Neural cell (in vitro differentiated cells): ENCODE data around the gene UTP14C. TPM values are rescaled to one million over a fixed set of nuclear protein-coding genes. Genes with fewer than 3 reads are reported as not detected.

Experiments
- H2AFZ ChIP-seq: fragments of 200-600, 300-800 bp; sonication (generic), shearing (Covaris generic); 2 replicates; pipeline ENCODE4 v1.6.0; 2014; ENCODE audit warnings: low read depth, mild to moderate bottlenecking, antibody characterized with exemption, low read length, moderate library complexity
- H3F3A ChIP-seq: fragments of 200-600 bp; shearing (Covaris generic); 2 replicates; pipeline ENCODE4 v1.6.1; 2016; ENCODE audit warnings: mild to moderate bottlenecking, moderate library complexity, mixed read lengths, antibody characterized with exemption, low read length; ENCODE audit not compliant: insufficient read depth, poor library complexity, severe bottlenecking
- H3K27ac ChIP-seq: fragments of 200-600, 300-800 bp; sonication (generic), shearing (Covaris generic); 2 replicates; pipeline ENCODE4 v1.5.1; 2014; ENCODE audit warnings: mild to moderate bottlenecking, low read length, moderate library complexity
- H3K27me3 ChIP-seq: fragments of 300-800, 200-600 bp; sonication (generic), shearing (Covaris generic); 2 replicates; pipeline ENCODE4 v1.6.0; 2014; ENCODE audit warnings: mild to moderate bottlenecking, low read depth, low read length, moderate library complexity; ENCODE audit not compliant: insufficient read depth
- H3K36me3 ChIP-seq: fragments of 300-800, 200-600 bp; sonication (generic), shearing (Covaris generic); 2 replicates; pipeline ENCODE4 v1.5.1; 2014; ENCODE audit warnings: mild to moderate bottlenecking, antibody characterized with exemption, low read length, moderate library complexity; ENCODE audit not compliant: insufficient read depth
- H3K4me2 ChIP-seq: fragments of 300-800, 200-600 bp; sonication (generic), shearing (Covaris generic); 2 replicates; pipeline ENCODE4 v1.6.0; 2014; ENCODE audit warnings: mild to moderate bottlenecking, low read length
- H3K4me3 ChIP-seq: fragments of 300-800, 200-600 bp; sonication (generic), shearing (Covaris generic); 2 replicates; pipeline ENCODE4 v1.5.1; 2014; ENCODE audit warnings: mild to moderate bottlenecking, low read length, moderate library complexity
- H3K79me2 ChIP-seq: fragments of 200-600 bp; shearing (Covaris generic); replicated peaks from 2 replicates; pipeline ENCODE4 v1.6.0; 2014; ENCODE audit warnings: mild to moderate bottlenecking, low read length, moderate library complexity; ENCODE audit not compliant: insufficient read depth
- H3K9ac ChIP-seq: fragments of 300-800, 200-600 bp; sonication (generic), shearing (Covaris generic); 2 replicates; pipeline ENCODE4 v1.6.1; 2016; ENCODE audit warnings: mild to moderate bottlenecking, low read length, mixed read lengths
- H3K9me2 ChIP-seq: fragments of 200-600 bp; shearing (Covaris generic); 2 replicates; pipeline ENCODE4 v1.6.1; 2016; ENCODE audit warnings: mild to moderate bottlenecking, low read length, mixed read lengths; ENCODE audit not compliant: insufficient read depth
- H3K9me3 ChIP-seq: fragments of 200-600, 300-800 bp; sonication (generic), shearing (Covaris generic); 2 replicates; pipeline ENCODE4 v1.6.1; 2016; ENCODE audit warnings: mild to moderate bottlenecking, mixed run types, low read length, moderate library complexity, mixed read lengths
- H4K20me1 ChIP-seq: fragments of 200-600 bp; shearing (Covaris generic); 2 replicates; pipeline ENCODE4 v1.6.1; 2016; ENCODE audit warnings: mild to moderate bottlenecking, mixed run types; ENCODE audit not compliant: insufficient read depth
- CTCF ChIP-seq: fragments of 450-650 bp; IDR thresholded peaks from 2 replicates; pipeline ENCODE4 v1.5.1; 2014; ENCODE audit warnings: antibody characterized with exemption, mild to moderate bottlenecking, moderate library complexity; ENCODE audit not compliant: poor library complexity, severe bottlenecking
- EP300 ChIP-seq: fragments of 450-650 bp; conservative IDR thresholded peaks from 2 replicates; pipeline ENCODE4 v1.6.1; 2014; ENCODE audit warnings: antibody characterized with exemption, mild to moderate bottlenecking, moderate library complexity; ENCODE audit not compliant: poor library complexity, severe bottlenecking
- EZH2 ChIP-seq: fragments of 200-600, 300-800 bp; shearing (Covaris generic), sonication (generic); IDR thresholded peaks from 2 replicates; pipeline ENCODE4 v1.6.1; 2014; ENCODE audit warnings: antibody characterized with exemption, low read length, borderline replicate concordance, mild to moderate bottlenecking; ENCODE audit not compliant: insufficient read depth, poor library complexity, severe bottlenecking
- MXI1 ChIP-seq: fragments of 450-650 bp; conservative IDR thresholded peaks from 2 replicates; pipeline ENCODE4 v1.6.1; 2014; ENCODE audit warnings: antibody characterized with exemption, mild to moderate bottlenecking; ENCODE audit not compliant: poor library complexity, severe bottlenecking
- POLR2AphosphoS5 ChIP-seq: IDR thresholded peaks from 2 replicates; pipeline ENCODE4 v1.6.1; 2012
- RAD21 ChIP-seq: fragments of 450-650 bp; conservative IDR thresholded peaks from 2 replicates; pipeline ENCODE4 v1.6.1; 2014; ENCODE audit warnings: antibody characterized with exemption, mild to moderate bottlenecking, moderate library complexity
- REST ChIP-seq: IDR thresholded peaks from 2 replicates; pipeline ENCODE4 v1.6.1; 2012; ENCODE audit warnings: borderline replicate concordance
- SMC3 ChIP-seq: fragments of 450-650 bp; conservative IDR thresholded peaks from 2 replicates; pipeline ENCODE4 v1.6.1; 2014; ENCODE audit warnings: antibody characterized with exemption, mild to moderate bottlenecking, moderate library complexity; ENCODE audit not compliant: poor library complexity
- polyA minus RNA-seq: library from RNA; depleted of rRNA, polyadenylated mRNA; stranded (reverse); fragments of >200 nt; gene quantifications from 2 replicates; pipeline ENCODE4 v1.2.3, GENCODE V29; 2014
- polyA plus RNA-seq: library from polyadenylated mRNA; depleted of rRNA; stranded (reverse); fragments of >200 nt; gene quantifications from 2 replicates; pipeline ENCODE4 v1.2.3, GENCODE V29; 2014

Gene UTP14C
- 16.3 and 18.8 TPM in 2 replicates for polyA plus RNA-seq
- polyA minus RNA-seq, result 34.8 and 41.7 TPM in 2 replicates

- Histone ChIP-seq H3K4me3 (no peak within 1 kb of the TSS), H3K36me3 (no peaks in the 10 kb centered on the region), H3K79me2 (no peaks in the 10 kb centered on the region), H3K9me2 (no peaks in the 10 kb centered on the region), H3K4me2 (no peak within 1 kb of the TSS), H4K20me1 (no peaks in the 10 kb centered on the region), H3K27me3 (no peaks in the 10 kb centered on the region), H3F3A (no peaks in the 10 kb centered on the region), H3K9me3 (peaks cover 4% of the 10 kb centered on the region), H2AFZ (no peak within 1 kb of the TSS), H3K9ac (no peak within 1 kb of the TSS), H3K27ac (no peak within 1 kb of the TSS)
- no peak for TF ChIP-seq EZH2
- TF ChIP-seq POLR2AphosphoS5, result no peak
- no peak for TF ChIP-seq MXI1
- TF ChIP-seq EP300, result no peak
- TF ChIP-seq RAD21, result no peak
- no peak for TF ChIP-seq REST
- no peak for TF ChIP-seq CTCF
These were observed at the start of gene UTP14C for GRCh38 chr13:52024481-52024880. UTP14C (plus strand) TSS chr13:52024691; CDS start chr13:52028805, 4,114 bp downstream.

GRCh38 chr13:51976423-51976822 lies 48.1 kb upstream of the UTP14C start:
- H3K27ac ChIP-seq, result no peak overlapping the region
- no peak overlapping the region for H3K4me3 ChIP-seq
- H3K4me2 ChIP-seq, result no peak overlapping the region
- H3K79me2 ChIP-seq, result no peaks in the 10 kb centered on the region
- H3K36me3 ChIP-seq, result no peaks in the 10 kb centered on the region
- no peaks in the 10 kb centered on the region for H4K20me1 ChIP-seq
- H3K9ac ChIP-seq, result no peak overlapping the region
- H3K9me2 ChIP-seq, result no peaks in the 10 kb centered on the region
- no peaks in the 10 kb centered on the region for H3F3A ChIP-seq
- TF ChIP-seq REST (no peak), EZH2 (no peak), SMC3 (no peak), EP300 (no peak), POLR2AphosphoS5 (no peak)
- H3K27me3 ChIP-seq, result no peaks in the 10 kb centered on the region
- peaks cover 5% of the 10 kb centered on the region for H3K9me3 ChIP-seq
- no peak overlapping the region for H2AFZ ChIP-seq
